Dedifferentiated amniotic fluid mesenchymal stem cell (primary cell): Measurements from ENCODE around the gene AP3B1.

Source experiments
- DNase-seq: peaks from one replicate; pipeline ENCODE4 v3.0.0-alpha.2; 2016; ENCODE audit errors: extremely low spot score

Gene AP3B1

GRCh38 chr5:77971776-77972468 lies 322.6 kb downstream of the AP3B1 start:
- no peak for DNase-seq

GRCh38 chr5:77970891-77971290 lies 323.6 kb downstream of the AP3B1 start:
- no peak for DNase-seq

GRCh38 chr5:77963795-77964194 lies 330.7 kb downstream of the AP3B1 start:
- no peak for DNase-seq

- DNase-seq: no peak
Measured at GRCh38 chr5:77960863-77961396, 333.6 kb downstream of the AP3B1 start.

- no peak for DNase-seq
Measured at GRCh38 chr5:77960305-77960704, 334.2 kb downstream of the AP3B1 start.

GRCh38 chr5:77958642-77959330 lies 335.7 kb downstream of the AP3B1 start:
- no peak for DNase-seq

GRCh38 chr5:77957931-77958521 lies 336.5 kb downstream of the AP3B1 start:
- DNase-seq: no peak

GRCh38 chr5:77957516-77957915 lies 337.0 kb downstream of the AP3B1 start:
- no peak for DNase-seq

- no peak for DNase-seq
Measured at GRCh38 chr5:77957081-77957480, 337.4 kb downstream of the AP3B1 start.

GRCh38 chr5:77955577-77955976 lies 338.9 kb downstream of the AP3B1 start:
- no peak for DNase-seq

GRCh38 chr5:77953374-77953773 lies 341.1 kb downstream of the AP3B1 start:
- no peak for DNase-seq

- no peak for DNase-seq
Measured at GRCh38 chr5:77952636-77953212, 341.8 kb downstream of the AP3B1 start.
